ENCODE results near the gene CLCN7. TPM values are rescaled to one million over a fixed set of nuclear protein-coding genes. Genes with fewer than 3 reads are reported as not detected.

CLCN7 gene
- total and polyA plus RNA-seq, 2 of the 4 experiments (the other 2 are of a cell fraction), result 10.8 to 45.2 TPM

- H3K9me1 ChIP-seq (ENCODE audit: insufficient read depth, low read length), result no peaks in the 10 kb centered on the region
- intact Hi-C loops (cut with micrococcal nuclease), result no loop called here
- H2BK20ac ChIP-seq (ENCODE audit: low read depth, low read length), result no peak overlapping the region
- no TSS peak for BruUV-seq (replicated peaks)
- no peaks in the 10 kb centered on the region for H3K9me3 ChIP-seq (ENCODE audit: control insufficient read depth, insufficient read depth, low read length)
- H3K4me1 ChIP-seq (ENCODE audit: control insufficient read depth, insufficient read depth, low read length), result no peaks in the 10 kb centered on the region
- no peak overlapping the region for H2BK120ac ChIP-seq (ENCODE audit: low read depth, low read length)
- no peak overlapping the region for H2BK15ac ChIP-seq (ENCODE audit: low read depth, low read length)
- no peak overlapping the region for H3K9ac ChIP-seq (ENCODE audit: low read depth, low read length)
- no peak overlapping the region for H2AK5ac ChIP-seq (ENCODE audit: low read depth, low read length)
- no peak for ATAC-seq (ENCODE audit: low read depth)
- no peak for DNase-seq
- peaks cover 4% of the 10 kb centered on the region; the same call in 1 of the 2 replicates for H3K27me3 ChIP-seq (ENCODE audit: control insufficient read depth, insufficient read depth, low read length)
- no peaks in the 10 kb centered on the region for H3K36me3 ChIP-seq (ENCODE audit: control insufficient read depth, insufficient read depth, low read length)
- no peak overlapping the region for H3K4me3 ChIP-seq (ENCODE audit: insufficient read depth, low read depth, low read length)
- POLR2A ChIA-PET (ENCODE audit: unreplicated experiment), result no interaction called here
- no peak overlapping the region for H3K14ac ChIP-seq (replicated peaks; ENCODE audit: low read depth, low read length)
- H3K79me1 ChIP-seq (ENCODE audit: low read depth in 1 of 2, low read length in 2 of 2), result no peaks in the 10 kb centered on the region
- H2BK5ac ChIP-seq (ENCODE audit: low read depth, low read length, poor library complexity, severe bottlenecking), result no peak overlapping the region
- no peaks in the 10 kb centered on the region for H4K20me1 ChIP-seq (ENCODE audit: insufficient read depth, low read length)
- no peak overlapping the region for H3K23ac ChIP-seq (ENCODE audit: low read depth, low read length)
- in situ Hi-C loops (cut with MboI; ENCODE audit: low sequenced_read_pairs), result no loop called here
- H3K56ac ChIP-seq (ENCODE audit: extremely low read depth, insufficient read depth, low read length), result no peak overlapping the region
- no peak for TF ChIP-seq USF2 (IDR thresholded peaks at IDR 0.05; ENCODE audit: low read depth, low read length)
- no peak for TF ChIP-seq CTCF (conservative IDR thresholded peaks at IDR 0.05; ENCODE audit: low read depth, low read length)
- TF ChIP-seq CHD1 (IDR thresholded peaks at IDR 0.05; ENCODE audit: low read depth, low read length), result no peak
- TF ChIP-seq POLR2A (IDR thresholded peaks at IDR 0.05; ENCODE audit: low read depth, low read length), result no peak
- no peak for TF ChIP-seq CEBPB (IDR thresholded peaks at IDR 0.05; ENCODE audit: low read depth, low read length)
- no peak for TF ChIP-seq RAD21 (IDR thresholded peaks at IDR 0.05; ENCODE audit: low read length)
- no peak for TF ChIP-seq NFE2L2 (IDR thresholded peaks at IDR 0.05; ENCODE audit: low read depth, low read length)
- no peak for TF ChIP-seq MXI1 (IDR thresholded peaks at IDR 0.05; ENCODE audit: borderline replicate concordance, low read depth, low read length)
- no peak for TF ChIP-seq ELK1 (IDR thresholded peaks at IDR 0.05; ENCODE audit: borderline replicate concordance, low read depth, low read length)
- no peak for TF ChIP-seq MAZ (IDR thresholded peaks at IDR 0.05; ENCODE audit: borderline replicate concordance, low read depth, low read length)
- no peak overlapping the region for H3K4ac ChIP-seq (ENCODE audit: low read depth, low read length)
- H4K8ac ChIP-seq (ENCODE audit: low read depth in 2 of 2, low read length in 2 of 2), result no peak overlapping the region
- no peak overlapping the region for H2AK9ac ChIP-seq (replicated peaks; ENCODE audit: low read depth, low read length, poor library complexity)
- CTCF ChIA-PET, result no interaction called here
- dilution Hi-C loops (cut with HindIII; ENCODE audit: low sequenced_read_pairs, unreplicated experiment), result no loop called here
- no peak overlapping the region for H2AFZ ChIP-seq (replicated peaks; ENCODE audit: low read length, poor library complexity)
- no peak overlapping the region for H3K18ac ChIP-seq (ENCODE audit: low read depth, low read length)
- WGBS, 2 experiments (ENCODE audit: extremely low coverage in 2 of 2, insufficient read length in 1 of 2), result 73% methylated on average over 20 of the region's 33 CpGs; no CpG with 5 or more reads in 1 of the 2 experiments
- no peak overlapping the region for H3K4me2 ChIP-seq (ENCODE audit: low read depth, low read length)
- H4K5ac ChIP-seq (ENCODE audit: low read depth, low read length), result no peak overlapping the region
- H4K91ac ChIP-seq (ENCODE audit: insufficient read depth, low read depth, low read length), result no peak overlapping the region
- H3K27ac ChIP-seq (ENCODE audit: insufficient read depth, low read length), result no peak overlapping the region
Measured at GRCh38 chr16:1486551-1487390, 11.9 kb upstream of the CLCN7 start.

Measured in IMR-90 (cell line).